CD4-positive, alpha-beta T cell treated with Interleukin-17A for 4 hours (primary cell): ENCODE data around the gene TEX12.
"Not testable (repeated sequence)": the region's sequence is repeated elsewhere in the genome, so short reads cannot be mapped to it uniquely, and the experiment has no call there.

Experiments
- DNase-seq: peaks from one replicate; pipeline ENCODE4 v3.0.0-alpha.2; 2020; ENCODE audit warnings: mixed read lengths

The TEX12 gene

GRCh38 chr11:112165049-112165448 is 2.1 kb upstream of the TEX12 start:
- DNase-seq, result no peak

GRCh38 chr11:112166562-112166961 is 610 bp upstream of the TEX12 start:
- DNase-seq, result no peak

- no peak for DNase-seq
Measured at GRCh38 chr11:112172362-112172994, 5.3 kb downstream of the TEX12 start.

GRCh38 chr11:112173152-112173551 is 6.0 kb downstream of the TEX12 start:
- DNase-seq, result no peak

GRCh38 chr11:112174789-112175598 is 7.8 kb downstream of the TEX12 start, which contains the start of gene BCO2:
BCO2 (plus strand) TSS chr11:112175512; CDS start chr11:112175602, 90 bp downstream.
- DNase-seq, result peak; percentile 43

- no peak for DNase-seq
Measured at GRCh38 chr11:112175599-112175952, 8.4 kb downstream of the TEX12 start.

GRCh38 chr11:112176077-112176476 is 8.9 kb downstream of the TEX12 start:
- no peak for DNase-seq

GRCh38 chr11:112177589-112177988 is 10.4 kb downstream of the TEX12 start:
- no peak for DNase-seq

GRCh38 chr11:112178428-112178827 is 11.3 kb downstream of the TEX12 start:
- no peak for DNase-seq

- no peak for DNase-seq
Measured at GRCh38 chr11:112178936-112179335, 11.8 kb downstream of the TEX12 start.

GRCh38 chr11:112179601-112180000 is 12.4 kb downstream of the TEX12 start:
- DNase-seq, result no peak

- DNase-seq, result no peak
Measured at GRCh38 chr11:112182867-112183266, 15.7 kb downstream of the TEX12 start.

- DNase-seq, result no peak
Measured at GRCh38 chr11:112185883-112186282, 18.7 kb downstream of the TEX12 start.

- no peak for DNase-seq
Measured at GRCh38 chr11:112186304-112186703, 19.1 kb downstream of the TEX12 start.

GRCh38 chr11:112195113-112195512 is 27.9 kb downstream of the TEX12 start:
- not testable (repeated sequence) for DNase-seq

GRCh38 chr11:112195951-112196351 is 28.8 kb downstream of the TEX12 start:
- no peak for DNase-seq

GRCh38 chr11:112196519-112197087 is 29.4 kb downstream of the TEX12 start:
- DNase-seq, result no peak

- DNase-seq, result not testable (repeated sequence)
Measured at GRCh38 chr11:112199101-112199500, 31.9 kb downstream of the TEX12 start.

- no peak for DNase-seq
Measured at GRCh38 chr11:112200252-112200651, 33.1 kb downstream of the TEX12 start.

GRCh38 chr11:112206071-112206470 is 38.9 kb downstream of the TEX12 start:
- no peak for DNase-seq

GRCh38 chr11:112210890-112211289 is 43.7 kb downstream of the TEX12 start:
- no peak for DNase-seq

- no peak for DNase-seq
Measured at GRCh38 chr11:112211536-112211935, 44.4 kb downstream of the TEX12 start.

GRCh38 chr11:112212290-112212689 is 45.1 kb downstream of the TEX12 start:
- DNase-seq, result no peak

- DNase-seq, result no peak
Measured at GRCh38 chr11:112212710-112213109, 45.5 kb downstream of the TEX12 start.
